ENCODE measurements around the gene SCAPER. TPM values are rescaled to one million over a fixed set of nuclear protein-coding genes. Genes with fewer than 3 reads are reported as not detected.

The SCAPER gene
- total and polyA plus RNA-seq, 11 donors: 6.7 to 53.9 (median 38.3) TPM

GRCh38 chr15:76470691-76471090 is 434.4 kb downstream of the SCAPER start:
- H3K9me3 ChIP-seq: peaks cover 0 to 7% (median 0%) of the 10 kb centered on the region in 12 donors
- intact Hi-C loops (cut with DNase I): no loop called here
- H3K4me3 ChIP-seq: no peak overlapping the region
- H3K36me3 ChIP-seq: peaks cover 0 to 27% (median 13%) of the 10 kb centered on the region in 9 donors
- H3K4me1 ChIP-seq: no peaks in the 10 kb centered on the region
- no peak for DNase-seq
- no peaks in the 10 kb centered on the region for H3K27me3 ChIP-seq
- no peak for TF ChIP-seq CTCF (IDR thresholded peaks at IDR 0.05)
- no peak for TF ChIP-seq POLR2A (IDR thresholded peaks at IDR 0.05)
- no peak for ATAC-seq
- H3K27ac ChIP-seq: no peak overlapping the region

GRCh38 chr15:76468722-76469121 is 436.4 kb downstream of the SCAPER start:
- TF ChIP-seq CTCF (IDR thresholded peaks at IDR 0.05) (no peak), POLR2A (IDR thresholded peaks at IDR 0.05) (no peak)
- Histone ChIP-seq H3K4me3 (no peak overlapping the region), H3K27me3 (no peaks in the 10 kb centered on the region), H3K9me3 (peaks cover 0 to 9% (median 0%) of the 10 kb centered on the region in 12 donors), H3K27ac (no peak overlapping the region), H3K4me1 (no peaks in the 10 kb centered on the region), H3K36me3 (peaks cover 0 to 27% (median 13%) of the 10 kb centered on the region in 9 donors)
- DNase-seq: no peak
- no peak for ATAC-seq
- intact Hi-C loops (cut with DNase I): no loop called here
- WGBS, 4 donors: 97 to 99% (median 98%) methylated on average over 2 of the region's 2 CpGs

- H3K9me3 ChIP-seq: peaks cover 0 to 9% (median 0%) of the 10 kb centered on the region in 12 donors
- peaks cover 0 to 27% (median 13%) of the 10 kb centered on the region in 9 donors for H3K36me3 ChIP-seq
- no peaks in the 10 kb centered on the region for H3K27me3 ChIP-seq
- H3K4me3 ChIP-seq: no peak overlapping the region
- no peaks in the 10 kb centered on the region for H3K4me1 ChIP-seq
- ATAC-seq (no peak), DNase-seq (no peak)
- no peak overlapping the region for H3K27ac ChIP-seq
- TF ChIP-seq POLR2A (IDR thresholded peaks at IDR 0.05): no peak
- TF ChIP-seq CTCF (IDR thresholded peaks at IDR 0.05): no peak
- intact Hi-C loops (cut with DNase I): no loop called here
- 88 to 95% (median 90%) methylated on average over 1 of the region's 1 CpG for WGBS, 4 donors
These were observed 438.0 kb downstream of the SCAPER start for GRCh38 chr15:76467136-76467535.

GRCh38 chr15:76465728-76466127 is 439.4 kb downstream of the SCAPER start:
- Histone ChIP-seq H3K27ac (no peak overlapping the region), H3K36me3 (peaks cover 0 to 24% (median 12%) of the 10 kb centered on the region in 9 donors), H3K9me3 (peaks cover 0 to 13% (median under 1%) of the 10 kb centered on the region in 12 donors), H3K27me3 (no peaks in the 10 kb centered on the region), H3K4me1 (no peaks in the 10 kb centered on the region), H3K4me3 (no peak overlapping the region)
- TF ChIP-seq CTCF (IDR thresholded peaks at IDR 0.05): no peak
- no peak for TF ChIP-seq POLR2A (IDR thresholded peaks at IDR 0.05)
- WGBS, 4 donors: 96 to 100% (median 98%) methylated on average over 1 of the region's 1 CpG
- intact Hi-C loops (cut with DNase I): no loop called here
- DNase-seq (no peak), ATAC-seq (no peak)
